Measurements from ENCODE around the gene CPXM1. TPM values are rescaled to one million over a fixed set of nuclear protein-coding genes. Genes with fewer than 3 reads are reported as not detected.

Gene CPXM1
- total RNA-seq, 6 experiments from 2014 or later = 0.07 to 0.16 (median 0.12) TPM; not detected in 3

DNA sequence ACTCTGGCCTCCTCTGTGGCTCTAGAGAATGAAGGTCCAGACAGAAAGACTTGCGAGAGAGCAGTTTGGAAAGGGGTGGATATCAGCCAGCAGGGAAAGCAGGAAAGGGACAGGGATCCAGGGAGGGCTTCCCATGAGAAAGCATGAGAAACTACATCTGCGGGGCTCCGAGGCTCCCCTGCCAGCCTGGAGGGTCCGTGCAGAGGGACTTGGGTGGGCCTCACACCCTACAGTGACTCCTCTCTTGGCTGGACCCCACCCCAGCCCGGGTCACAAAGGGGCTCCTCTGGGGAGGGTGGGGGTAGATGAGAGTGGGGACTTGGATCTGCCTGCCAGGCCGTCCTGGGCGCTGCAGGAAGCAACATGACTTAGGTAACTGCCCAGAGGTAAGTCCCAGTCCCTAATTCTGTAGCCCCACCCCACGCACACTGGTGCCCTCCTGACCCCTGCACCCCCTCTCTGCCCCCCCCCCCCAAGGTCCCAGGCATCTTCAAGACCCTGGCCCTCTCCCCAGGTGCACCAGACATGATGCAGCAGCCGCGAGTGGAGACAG is 15.7 kb upstream of the CPXM1 start, which contains the start of gene TMEM239:
Gene TMEM239 (plus strand): TSS at position 335 of the 553 bp plus-strand sequence. CDS start 191 bp downstream, at position 526.
- no peak within 1 kb of the TSS for H3K27ac ChIP-seq
- no peaks in the 10 kb centered on the region for H3K4me1 ChIP-seq
- TF ChIP-seq, protein P1, sequence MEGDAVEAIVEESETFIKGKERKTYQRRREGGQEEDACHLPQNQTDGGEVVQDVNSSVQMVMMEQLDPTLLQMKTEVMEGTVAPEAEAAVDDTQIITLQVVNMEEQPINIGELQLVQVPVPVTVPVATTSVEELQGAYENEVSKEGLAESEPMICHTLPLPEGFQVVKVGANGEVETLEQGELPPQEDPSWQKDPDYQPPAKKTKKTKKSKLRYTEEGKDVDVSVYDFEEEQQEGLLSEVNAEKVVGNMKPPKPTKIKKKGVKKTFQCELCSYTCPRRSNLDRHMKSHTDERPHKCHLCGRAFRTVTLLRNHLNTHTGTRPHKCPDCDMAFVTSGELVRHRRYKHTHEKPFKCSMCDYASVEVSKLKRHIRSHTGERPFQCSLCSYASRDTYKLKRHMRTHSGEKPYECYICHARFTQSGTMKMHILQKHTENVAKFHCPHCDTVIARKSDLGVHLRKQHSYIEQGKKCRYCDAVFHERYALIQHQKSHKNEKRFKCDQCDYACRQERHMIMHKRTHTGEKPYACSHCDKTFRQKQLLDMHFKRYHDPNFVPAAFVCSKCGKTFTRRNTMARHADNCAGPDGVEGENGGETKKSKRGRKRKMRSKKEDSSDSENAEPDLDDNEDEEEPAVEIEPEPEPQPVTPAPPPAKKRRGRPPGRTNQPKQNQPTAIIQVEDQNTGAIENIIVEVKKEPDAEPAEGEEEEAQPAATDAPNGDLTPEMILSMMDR (IDR thresholded peaks at IDR 0.05) = no peak
- TF ChIP-seq POLR2A (IDR thresholded peaks at IDR 0.05) = no peak
- ATAC-seq = no peak
- H3K36me3 ChIP-seq = no peaks in the 10 kb centered on the region
- peaks cover 0 to 11% of the 10 kb centered on the region in 2 donors for H3K27me3 ChIP-seq
- intact Hi-C loops (cut with DNase I) = no loop called here
- no peak within 1 kb of the TSS for H3K4me3 ChIP-seq
- no peaks in the 10 kb centered on the region for H3K9me3 ChIP-seq
- whole genome bisulfite sequencing (ENCODE audit: insufficient coverage, low coverage, low lambda C conversion rate, missing lambda C conversion rate) = 74% methylated on average over 2 of the region's 10 CpGs
- DNase-seq = no peak

DNA sequence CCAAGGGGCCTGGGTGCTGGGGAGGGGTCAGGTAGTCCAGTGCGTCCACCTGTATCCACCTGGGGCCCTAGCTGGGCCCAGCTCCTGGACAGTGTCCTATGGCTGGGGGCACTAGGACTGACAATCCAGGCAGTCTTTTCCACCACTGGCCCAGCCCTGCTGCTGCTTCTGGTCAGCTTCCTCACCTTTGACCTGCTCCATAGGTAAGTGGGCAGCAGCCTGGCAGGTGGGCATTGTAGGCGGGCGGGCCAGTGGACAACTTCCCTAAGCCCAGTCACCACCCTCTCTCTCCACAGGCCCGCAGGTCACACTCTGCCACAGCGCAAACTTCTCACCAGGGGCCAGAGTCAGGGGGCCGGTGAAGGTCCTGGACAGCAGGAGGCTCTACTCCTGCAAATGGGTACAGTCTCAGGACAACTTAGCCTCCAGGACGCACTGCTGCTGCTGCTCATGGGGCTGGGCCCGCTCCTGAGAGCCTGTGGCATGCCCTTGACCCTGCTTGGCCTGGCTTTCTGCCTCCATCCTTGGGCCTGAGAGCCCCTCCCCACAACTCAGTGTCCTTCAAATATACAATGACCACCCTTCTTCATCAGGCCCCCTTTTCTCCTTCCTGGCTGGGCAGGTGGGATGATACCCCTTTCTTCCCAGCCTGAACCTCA is 14.9 kb upstream of the CPXM1 start:
- ATAC-seq = no peak
- Histone ChIP-seq H3K36me3 (no peaks in the 10 kb centered on the region), H3K4me3 (no peak overlapping the region), H3K27me3 (peaks cover 0 to 4% of the 10 kb centered on the region in 2 donors), H3K4me1 (no peaks in the 10 kb centered on the region), H3K9me3 (no peaks in the 10 kb centered on the region), H3K27ac (no peak overlapping the region)
- DNase-seq = no peak
- TF ChIP-seq, protein P1 (IDR thresholded peaks at IDR 0.05) = no peak
- TF ChIP-seq POLR2A (IDR thresholded peaks at IDR 0.05) = no peak
- intact Hi-C loops (cut with DNase I) = no loop called here
- 93% methylated on average over 3 of the region's 8 CpGs for WGBS (ENCODE audit: insufficient coverage, low coverage, low lambda C conversion rate, missing lambda C conversion rate)

DNA sequence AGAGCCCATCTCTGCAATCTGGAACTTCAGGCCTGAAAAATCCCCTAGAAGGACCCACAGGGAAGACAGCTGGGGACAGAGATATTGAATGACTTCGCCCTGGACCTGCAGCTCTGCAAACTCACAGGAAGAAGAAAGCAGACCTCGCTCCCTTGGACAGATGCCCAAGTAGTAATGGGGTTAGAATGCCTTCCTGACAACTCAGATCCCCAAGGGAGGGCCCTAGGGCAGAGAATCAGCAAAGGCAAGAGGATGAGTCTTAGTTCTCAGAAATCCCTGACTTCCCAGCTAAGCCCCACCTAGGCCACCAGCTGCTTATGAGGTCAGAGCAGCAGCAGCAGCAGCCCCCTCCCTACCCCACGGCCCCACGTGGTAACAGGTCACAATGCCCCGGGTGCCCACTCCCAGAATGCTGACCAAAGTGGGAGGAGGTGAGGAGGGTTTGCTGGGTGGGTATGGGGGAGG is 14.2 kb upstream of the CPXM1 start, which contains the start of gene C20orf141:
Gene C20orf141 (plus strand): TSS at position 401 of the 465 bp plus-strand sequence. CDS start 198 bp downstream, outside the sequence.
- peak in 1 of 4 donors; percentile 39 for ATAC-seq
- Histone ChIP-seq H3K36me3 (no peaks in the 10 kb centered on the region), H3K27me3 (no peaks in the 10 kb centered on the region), H3K4me1 (no peaks in the 10 kb centered on the region), H3K27ac (no peak within 1 kb of the TSS), H3K9me3 (no peaks in the 10 kb centered on the region), H3K4me3 (no peak within 1 kb of the TSS)
- DNase-seq = no peak
- no peak for TF ChIP-seq POLR2A (IDR thresholded peaks at IDR 0.05)
- TF ChIP-seq, protein P1 (IDR thresholded peaks at IDR 0.05) = no peak
- intact Hi-C loops (cut with DNase I) = no loop called here
- WGBS (ENCODE audit: insufficient coverage, low coverage, low lambda C conversion rate, missing lambda C conversion rate) = 28% methylated on average over 3 of the region's 5 CpGs

DNA sequence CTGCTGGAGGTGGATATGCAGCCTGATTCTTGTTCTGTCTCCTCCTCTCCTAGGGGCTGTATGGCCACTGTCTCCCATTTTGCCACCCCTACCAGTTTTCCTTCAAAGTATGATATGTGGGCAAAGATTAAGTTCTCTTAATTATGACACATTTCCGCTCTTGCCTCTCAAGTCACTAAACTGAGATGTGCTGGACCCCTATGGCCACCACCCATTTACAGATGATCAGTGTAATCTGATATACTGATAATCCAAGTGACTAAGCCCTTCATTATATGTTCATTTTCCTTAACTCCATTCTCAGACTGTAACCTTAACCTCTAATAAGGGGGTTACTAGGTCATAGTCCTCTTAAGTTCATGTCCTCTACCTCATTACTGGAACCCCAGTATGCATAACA is 13.6 kb upstream of the CPXM1 start:
- H3K36me3 ChIP-seq = no peaks in the 10 kb centered on the region
- H3K4me3 ChIP-seq = no peak overlapping the region
- H3K27ac ChIP-seq = no peak overlapping the region
- ATAC-seq = no peak
- no peaks in the 10 kb centered on the region for H3K9me3 ChIP-seq
- no peak for DNase-seq
- H3K27me3 ChIP-seq = no peaks in the 10 kb centered on the region
- 90% methylated on average over 1 of the region's 1 CpG for WGBS (ENCODE audit: insufficient coverage, low coverage, low lambda C conversion rate, missing lambda C conversion rate)
- TF ChIP-seq POLR2A (IDR thresholded peaks at IDR 0.05) = no peak
- TF ChIP-seq, protein P1 (IDR thresholded peaks at IDR 0.05) = no peak
- no peaks in the 10 kb centered on the region for H3K4me1 ChIP-seq
- intact Hi-C loops (cut with DNase I) = no loop called here

All from right lobe of liver (tissue), 6 donors.